Measurements from ENCODE around the gene MBD6.
"Not testable (repeated sequence)": the region's sequence is repeated elsewhere in the genome, so short reads cannot be mapped to it uniquely, and the experiment has no call there.

DNA sequence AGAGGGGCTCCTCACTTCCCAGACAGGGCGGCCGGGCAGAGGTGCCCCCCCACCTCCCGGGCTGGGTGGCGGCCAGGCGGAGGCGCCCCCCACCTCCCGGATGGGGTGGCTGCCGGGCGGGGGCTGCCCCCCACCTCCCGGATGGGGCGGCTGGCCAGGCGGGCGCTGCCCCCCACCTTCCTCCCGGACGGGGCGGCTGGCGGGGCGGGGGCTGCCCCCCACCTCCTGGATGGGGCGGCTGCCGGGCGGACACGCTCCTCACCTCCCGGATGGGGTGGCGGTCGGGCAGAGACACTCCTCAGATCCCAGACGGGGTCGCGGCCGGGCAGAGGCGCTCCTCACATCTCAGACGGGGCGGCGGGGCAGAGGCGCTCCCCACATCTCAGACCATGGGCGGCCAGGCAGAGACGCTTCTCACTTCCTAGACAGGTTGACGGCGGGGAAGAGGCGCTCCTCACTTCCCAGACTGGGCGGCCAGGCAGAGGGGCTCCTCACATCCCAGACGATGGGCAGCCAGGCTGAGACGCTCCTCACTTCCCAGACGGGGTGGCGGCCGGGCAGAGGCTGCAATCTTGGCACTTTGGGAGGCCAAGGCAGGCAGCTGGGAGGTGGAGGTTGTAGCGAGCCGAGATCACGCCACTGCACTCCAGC lies 27.4 kb upstream of the MBD6 start:
- TF ChIP-seq, protein P1, sequence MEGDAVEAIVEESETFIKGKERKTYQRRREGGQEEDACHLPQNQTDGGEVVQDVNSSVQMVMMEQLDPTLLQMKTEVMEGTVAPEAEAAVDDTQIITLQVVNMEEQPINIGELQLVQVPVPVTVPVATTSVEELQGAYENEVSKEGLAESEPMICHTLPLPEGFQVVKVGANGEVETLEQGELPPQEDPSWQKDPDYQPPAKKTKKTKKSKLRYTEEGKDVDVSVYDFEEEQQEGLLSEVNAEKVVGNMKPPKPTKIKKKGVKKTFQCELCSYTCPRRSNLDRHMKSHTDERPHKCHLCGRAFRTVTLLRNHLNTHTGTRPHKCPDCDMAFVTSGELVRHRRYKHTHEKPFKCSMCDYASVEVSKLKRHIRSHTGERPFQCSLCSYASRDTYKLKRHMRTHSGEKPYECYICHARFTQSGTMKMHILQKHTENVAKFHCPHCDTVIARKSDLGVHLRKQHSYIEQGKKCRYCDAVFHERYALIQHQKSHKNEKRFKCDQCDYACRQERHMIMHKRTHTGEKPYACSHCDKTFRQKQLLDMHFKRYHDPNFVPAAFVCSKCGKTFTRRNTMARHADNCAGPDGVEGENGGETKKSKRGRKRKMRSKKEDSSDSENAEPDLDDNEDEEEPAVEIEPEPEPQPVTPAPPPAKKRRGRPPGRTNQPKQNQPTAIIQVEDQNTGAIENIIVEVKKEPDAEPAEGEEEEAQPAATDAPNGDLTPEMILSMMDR (IDR thresholded peaks at IDR 0.05), result not testable (repeated sequence)
- not testable (repeated sequence) for TF ChIP-seq POLR2A (IDR thresholded peaks at IDR 0.05)

All from Peyer's patch (tissue), 4 donors.